Bronchial epithelial cell (primary cell): Measurements from ENCODE around the gene ANO3. TPM values are rescaled to one million over a fixed set of nuclear protein-coding genes. Genes with fewer than 3 reads are reported as not detected.
"Not testable (repeated sequence)": the region's sequence is repeated elsewhere in the genome, so short reads cannot be mapped to it uniquely, and the experiment has no call there.

ENCODE experiments used
- DNase-seq: peaks from one replicate; pipeline ENCODE4 v3.0.0-alpha.2; 2010; ENCODE audit warnings: low read depth
- FAIRE-seq: peaks from 2 replicates; lab custom pipeline; 2011; peaks lifted over from hg19 to GRCh38; lab: Jason Lieb, UNC
- H3K27me3 ChIP-seq: 2 replicates; pipeline ENCODE4 v1.5.1; 2011; ENCODE audit warnings: low read length; ENCODE audit not compliant: control insufficient read depth, insufficient read depth
- H3K36me3 ChIP-seq: 2 replicates; pipeline ENCODE4 v1.5.1; 2011; ENCODE audit warnings: low read length; ENCODE audit not compliant: control insufficient read depth, insufficient read depth
- H3K4me3 ChIP-seq: 2 replicates; pipeline ENCODE4 v1.5.1; 2011; ENCODE audit warnings: mild to moderate bottlenecking, low read depth, low read length, control low read depth
- CTCF ChIP-seq: IDR thresholded peaks from 2 replicates; pipeline ENCODE4 v1.5.1; 2011; ENCODE audit warnings: mild to moderate bottlenecking, moderate library complexity, low read length, control low read depth, inconsistent platforms; ENCODE audit not compliant: insufficient read depth, severe bottlenecking
- total RNA-seq: library from RNA; depleted of rRNA; stranded (reverse); fragments of >200 nt; gene quantifications from 2 replicates; pipeline ENCODE4 v1.2.1, GENCODE V29; 2014

ANO3 gene
- total RNA-seq, 1 donor from 2014 or later, result under 0.01 TPM

GRCh38 chr11:26621132-26621531, 289.2 kb downstream of the ANO3 start:
- Histone ChIP-seq H3K4me3 (no peak overlapping the region), H3K27me3 (no peaks in the 10 kb centered on the region), H3K36me3 (no peaks in the 10 kb centered on the region)
- DNase-seq, result peak; percentile 97
- FAIRE-seq, result peak; percentile 94
- no peak for TF ChIP-seq CTCF

GRCh38 chr11:26622181-26622580, 290.3 kb downstream of the ANO3 start:
- no peak for TF ChIP-seq CTCF
- DNase-seq (peak; percentile 46), FAIRE-seq (no peak)
- H3K27me3 ChIP-seq, result no peaks in the 10 kb centered on the region
- H3K4me3 ChIP-seq, result no peak overlapping the region
- no peaks in the 10 kb centered on the region for H3K36me3 ChIP-seq

GRCh38 chr11:26623076-26623659, 291.2 kb downstream of the ANO3 start:
- DNase-seq (peak; percentile 79), FAIRE-seq (no peak)
- TF ChIP-seq CTCF, result no peak
- Histone ChIP-seq H3K4me3 (no peak overlapping the region), H3K27me3 (no peaks in the 10 kb centered on the region), H3K36me3 (no peaks in the 10 kb centered on the region)

GRCh38 chr11:26626346-26626745, 294.4 kb downstream of the ANO3 start:
- DNase-seq (peak; percentile 71), FAIRE-seq (no peak)
- H3K4me3 ChIP-seq, result no peak overlapping the region
- H3K27me3 ChIP-seq, result no peaks in the 10 kb centered on the region
- no peak for TF ChIP-seq CTCF
- no peaks in the 10 kb centered on the region for H3K36me3 ChIP-seq

- DNase-seq, result no peak
- no peak overlapping the region for H3K4me3 ChIP-seq
- no peaks in the 10 kb centered on the region for H3K36me3 ChIP-seq
- no peak for FAIRE-seq
- TF ChIP-seq CTCF, result no peak
- H3K27me3 ChIP-seq, result no peaks in the 10 kb centered on the region
These were observed 300.8 kb downstream of the ANO3 start for GRCh38 chr11:26632691-26633159.

GRCh38 chr11:26643314-26643713, 311.4 kb downstream of the ANO3 start:
- not testable (repeated sequence) for H3K27me3 ChIP-seq, H3K36me3 ChIP-seq, H3K4me3 ChIP-seq, FAIRE-seq, DNase-seq
